B cell (primary cell): ENCODE data around the gene NRDE2.

Experiments used
- CTCF ChIP-seq: fragments of 200-600 bp; IDR thresholded peaks from one replicate; pipeline ENCODE4 v1.8.0; 2022; ENCODE audit warnings: antibody characterized with exemption, mild to moderate bottlenecking
- EZH2 ChIP-seq: IDR thresholded peaks from 2 replicates; pipeline ENCODE4 v1.6.1; 2012; ENCODE audit warnings: borderline replicate concordance, low read depth, mild to moderate bottlenecking, moderate library complexity, low read length; ENCODE audit not compliant: insufficient read depth, poor library complexity, severe bottlenecking

DNA sequence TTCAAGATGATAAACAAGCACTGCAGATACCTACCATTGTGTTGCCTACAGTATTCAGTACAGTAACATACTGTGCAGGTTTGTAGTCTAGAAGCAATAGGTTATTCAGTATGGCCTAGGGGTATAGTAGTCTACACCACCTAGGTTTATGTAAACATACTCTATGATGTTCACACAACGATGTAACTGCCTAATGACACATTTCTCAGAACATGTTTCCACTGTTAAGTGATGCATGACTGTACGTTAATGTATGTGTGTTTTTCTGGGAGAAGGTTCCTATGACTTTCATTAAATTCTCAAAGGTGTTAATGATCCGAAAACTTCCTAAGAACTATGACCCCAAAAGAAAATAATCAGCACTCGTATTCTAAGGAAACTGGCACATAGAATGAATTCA is 44.2 kb upstream of the NRDE2 start:
- TF ChIP-seq CTCF (no peak), EZH2 (no peak)
